Heart left ventricle (tissue), 13 donors: Measurements from ENCODE around the gene CCDC127.

Source experiments
- POLR2A ChIP-seq, 2 donors: fragments of 450-650 bp; IDR thresholded peaks; one replicate each; pipeline ENCODE4 v1.6.1; 2017; ENCODE audit warnings: antibody characterized with exemption in 2 of 2, mild to moderate bottlenecking in 2 of 2, moderate library complexity in 2 of 2
- TF ChIP-seq, protein P1 (sequence below), 12 donors: fragments of 200-600 bp; sonication (generic) in 4 of 12; IDR thresholded peaks; one replicate each; pipeline versions ENCODE4 v1.5.0 to v1.8.0; 2018 to 2022; ENCODE audit warnings: antibody characterized with exemption in 12 of 12, mild to moderate bottlenecking in 5 of 12
- donor health status: ischemic (EF 13 %, LVEDD 7.1; RV severe dilation, severe dysfunction).
- donor health status: DM: no; HTN: yes; CAD: no.
- donor health status: DM: no; HTN: no; CAD: no.
- donor health status: ischemic (EF 25% LVEDD 6.9; RV normal size, moderate dysfunction).
- donor health status: ischemic (EF 25% LVEDD 5.7; RV mildly dilated, moderate dysfunction).
- donor health status: ischemic (EF 35%, LVEDD 5.7; RV mildly dilated, moderate dysfunction).
- donor health status: nonischemic (EF 11% LVEDD 7.7; RV severe dilation, severe dysfunction).
- donor health status: DM: yes; HTN: yes; CAD: no.
- donor health status: PGD.
- donor health status: ischemic (EF 29% LVEDD 5.4; RV normal size, mild dysfunction).
- donor health status: nonischemic (EF 23%, LVEDD 6.1; RV moderate dilation, normal function).

DNA sequence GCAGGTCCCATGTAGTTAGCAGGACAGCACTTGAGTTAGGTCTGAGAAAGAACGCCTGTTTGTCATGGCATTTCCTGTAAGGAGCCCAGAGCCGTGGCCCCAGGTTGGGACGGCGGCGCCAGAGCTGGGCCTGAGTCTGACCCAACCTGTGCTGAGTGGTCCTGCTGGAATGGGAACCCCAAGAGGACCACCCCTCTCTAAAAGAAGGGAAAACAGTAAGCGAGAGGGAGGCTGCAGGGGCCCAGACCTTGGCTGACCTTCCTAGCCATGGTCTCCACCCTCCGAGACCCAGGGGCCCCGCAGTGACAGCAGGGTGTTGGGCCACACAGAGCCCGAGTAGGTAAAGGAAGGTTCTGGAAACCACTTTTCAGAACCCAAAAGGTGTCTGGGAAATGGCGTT is 28.5 kb downstream of the CCDC127 start:
- TF ChIP-seq, protein P1, sequence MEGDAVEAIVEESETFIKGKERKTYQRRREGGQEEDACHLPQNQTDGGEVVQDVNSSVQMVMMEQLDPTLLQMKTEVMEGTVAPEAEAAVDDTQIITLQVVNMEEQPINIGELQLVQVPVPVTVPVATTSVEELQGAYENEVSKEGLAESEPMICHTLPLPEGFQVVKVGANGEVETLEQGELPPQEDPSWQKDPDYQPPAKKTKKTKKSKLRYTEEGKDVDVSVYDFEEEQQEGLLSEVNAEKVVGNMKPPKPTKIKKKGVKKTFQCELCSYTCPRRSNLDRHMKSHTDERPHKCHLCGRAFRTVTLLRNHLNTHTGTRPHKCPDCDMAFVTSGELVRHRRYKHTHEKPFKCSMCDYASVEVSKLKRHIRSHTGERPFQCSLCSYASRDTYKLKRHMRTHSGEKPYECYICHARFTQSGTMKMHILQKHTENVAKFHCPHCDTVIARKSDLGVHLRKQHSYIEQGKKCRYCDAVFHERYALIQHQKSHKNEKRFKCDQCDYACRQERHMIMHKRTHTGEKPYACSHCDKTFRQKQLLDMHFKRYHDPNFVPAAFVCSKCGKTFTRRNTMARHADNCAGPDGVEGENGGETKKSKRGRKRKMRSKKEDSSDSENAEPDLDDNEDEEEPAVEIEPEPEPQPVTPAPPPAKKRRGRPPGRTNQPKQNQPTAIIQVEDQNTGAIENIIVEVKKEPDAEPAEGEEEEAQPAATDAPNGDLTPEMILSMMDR (IDR thresholded peaks at IDR 0.05) = no peak
- TF ChIP-seq POLR2A (IDR thresholded peaks at IDR 0.05) = no peak
